ENCODE results near the gene CEP85.

CEP85 gene

GRCh38 chr1:26318338-26319064, 84.5 kb downstream of the CEP85 start:
- Histone ChIP-seq H3K36me3 (ENCODE audit: insufficient read depth, low read length) (no peaks in the 10 kb centered on the region), H2AFZ (ENCODE audit: low read length) (no peak overlapping the region), H3K4me3 (ENCODE audit: low read length, poor library complexity, severe bottlenecking) (peak overlapping the region; percentile 88), H3K9me2 (replicated peaks; ENCODE audit: low read depth, low read length) (no peaks in the 10 kb centered on the region), H3K4me2 (ENCODE audit: low read depth, low read length, poor library complexity, severe bottlenecking) (peak overlapping the region; percentile 96), H4K20me1 (ENCODE audit: insufficient read depth, low read length, poor library complexity, severe bottlenecking) (no peaks in the 10 kb centered on the region), H3K27me3 (ENCODE audit: insufficient read depth, low read length, poor library complexity, severe bottlenecking) (no peaks in the 10 kb centered on the region), H3K9me3 (ENCODE audit: insufficient read depth, low read depth, low read length) (no peaks in the 10 kb centered on the region), H3K9ac (ENCODE audit: low read depth, low read length, poor library complexity, severe bottlenecking) (peak overlapping the region; percentile 95), H3F3A (ENCODE audit: low read depth) (no peaks in the 10 kb centered on the region), H3K79me2 (ENCODE audit: insufficient read depth, low read length) (peaks cover 48% of the 10 kb centered on the region), H3K4me1 (ENCODE audit: insufficient read depth, low read length, poor library complexity, severe bottlenecking) (peaks cover 63% of the 10 kb centered on the region)
- TF ChIP-seq EZH2phosphoT487 (IDR thresholded peaks at IDR 0.05; ENCODE audit: borderline replicate concordance), result no peak
- TF ChIP-seq CTCF (conservative IDR thresholded peaks at IDR 0.05; ENCODE audit: low read length), result no peak

GRCh38 chr1:26320896-26321295, 86.9 kb downstream of the CEP85 start:
- Histone ChIP-seq H3K36me3 (ENCODE audit: insufficient read depth, low read length) (no peaks in the 10 kb centered on the region), H3K9me2 (replicated peaks; ENCODE audit: low read depth, low read length) (no peaks in the 10 kb centered on the region), H3K4me3 (ENCODE audit: low read length, poor library complexity, severe bottlenecking) (peak overlapping the region; percentile 88), H3K9me3 (ENCODE audit: insufficient read depth, low read depth, low read length) (no peaks in the 10 kb centered on the region), H3K4me2 (ENCODE audit: low read depth, low read length, poor library complexity, severe bottlenecking) (peak overlapping the region; percentile 96), H4K20me1 (ENCODE audit: insufficient read depth, low read length, poor library complexity, severe bottlenecking) (no peaks in the 10 kb centered on the region), H3K9ac (ENCODE audit: low read depth, low read length, poor library complexity, severe bottlenecking) (peak overlapping the region; percentile 95), H2AFZ (ENCODE audit: low read length) (no peak overlapping the region), H3K27me3 (ENCODE audit: insufficient read depth, low read length, poor library complexity, severe bottlenecking) (no peaks in the 10 kb centered on the region), H3K79me2 (ENCODE audit: insufficient read depth, low read length) (peaks cover 48% of the 10 kb centered on the region), H3K4me1 (ENCODE audit: insufficient read depth, low read length, poor library complexity, severe bottlenecking) (peaks cover 44% of the 10 kb centered on the region), H3F3A (ENCODE audit: low read depth) (no peaks in the 10 kb centered on the region)
- no peak for TF ChIP-seq CTCF (conservative IDR thresholded peaks at IDR 0.05; ENCODE audit: low read length)

GRCh38 chr1:26321315-26322041, 87.5 kb downstream of the CEP85 start:
- H3K9me2 ChIP-seq (replicated peaks; ENCODE audit: low read depth, low read length), result no peaks in the 10 kb centered on the region
- no peaks in the 10 kb centered on the region for H4K20me1 ChIP-seq (ENCODE audit: insufficient read depth, low read length, poor library complexity, severe bottlenecking)
- no peaks in the 10 kb centered on the region for H3K27me3 ChIP-seq (ENCODE audit: insufficient read depth, low read length, poor library complexity, severe bottlenecking)
- peak overlapping the region; percentile 95 for H3K9ac ChIP-seq (ENCODE audit: low read depth, low read length, poor library complexity, severe bottlenecking)
- H2AFZ ChIP-seq (ENCODE audit: low read length), result no peak overlapping the region
- TF ChIP-seq CTCF (conservative IDR thresholded peaks at IDR 0.05; ENCODE audit: low read length), result peak; percentile 95
- TF ChIP-seq EZH2phosphoT487 (IDR thresholded peaks at IDR 0.05; ENCODE audit: borderline replicate concordance), result no peak
- H3K9me3 ChIP-seq (ENCODE audit: insufficient read depth, low read depth, low read length), result no peaks in the 10 kb centered on the region
- peaks cover 38% of the 10 kb centered on the region for H3K4me1 ChIP-seq (ENCODE audit: insufficient read depth, low read length, poor library complexity, severe bottlenecking)
- H3K36me3 ChIP-seq (ENCODE audit: insufficient read depth, low read length), result no peaks in the 10 kb centered on the region
- peak overlapping the region; percentile 96 for H3K4me2 ChIP-seq (ENCODE audit: low read depth, low read length, poor library complexity, severe bottlenecking)
- peaks cover 48% of the 10 kb centered on the region for H3K79me2 ChIP-seq (ENCODE audit: insufficient read depth, low read length)
- H3K4me3 ChIP-seq (ENCODE audit: low read length, poor library complexity, severe bottlenecking), result peak overlapping the region; percentile 88
- H3F3A ChIP-seq (ENCODE audit: low read depth), result no peaks in the 10 kb centered on the region

All from Loucy (cell line).